Esophagus squamous epithelium (tissue), 4 donors: ENCODE data around the gene HORMAD2.

Experiments
- POLR2A ChIP-seq, 4 donors: fragments of 450-650 bp; IDR thresholded peaks; one replicate each; pipeline ENCODE4 v1.6.1; 2017; ENCODE audit warnings: antibody characterized with exemption in 4 of 4, mild to moderate bottlenecking in 4 of 4, moderate library complexity in 3 of 4
- TF ChIP-seq, protein P1 (sequence below), 6 experiments: fragments of 450-650 bp in 4 of 6; fragments of 200-600 bp in 2 of 6; sonication (generic) in 2 of 6; IDR thresholded peaks; one replicate each; pipeline ENCODE4 v1.5.1; 2016 to 2019; ENCODE audit warnings: antibody characterized with exemption in 6 of 6, mild to moderate bottlenecking in 4 of 6, moderate library complexity in 4 of 6

DNA sequence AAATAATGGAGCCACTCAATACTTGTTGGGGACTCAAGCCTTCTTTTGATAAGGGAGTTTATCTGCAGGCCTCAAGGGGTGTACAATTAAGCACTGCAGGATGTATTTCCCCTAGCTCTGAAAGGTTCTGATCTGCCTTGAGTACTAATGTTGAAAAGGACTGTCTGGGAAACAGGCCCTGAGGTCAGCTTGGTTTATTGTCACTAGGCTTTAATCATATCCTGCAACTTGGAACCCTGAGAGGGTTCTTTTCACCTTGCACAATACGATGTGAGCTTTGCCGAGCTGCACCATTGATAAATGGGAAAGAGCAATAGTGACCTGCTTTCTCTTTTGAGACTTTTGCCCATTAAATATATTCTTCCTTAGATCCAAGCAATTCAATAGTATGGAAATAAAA lies 31.6 kb upstream of the HORMAD2 start:
- TF ChIP-seq, protein P1, sequence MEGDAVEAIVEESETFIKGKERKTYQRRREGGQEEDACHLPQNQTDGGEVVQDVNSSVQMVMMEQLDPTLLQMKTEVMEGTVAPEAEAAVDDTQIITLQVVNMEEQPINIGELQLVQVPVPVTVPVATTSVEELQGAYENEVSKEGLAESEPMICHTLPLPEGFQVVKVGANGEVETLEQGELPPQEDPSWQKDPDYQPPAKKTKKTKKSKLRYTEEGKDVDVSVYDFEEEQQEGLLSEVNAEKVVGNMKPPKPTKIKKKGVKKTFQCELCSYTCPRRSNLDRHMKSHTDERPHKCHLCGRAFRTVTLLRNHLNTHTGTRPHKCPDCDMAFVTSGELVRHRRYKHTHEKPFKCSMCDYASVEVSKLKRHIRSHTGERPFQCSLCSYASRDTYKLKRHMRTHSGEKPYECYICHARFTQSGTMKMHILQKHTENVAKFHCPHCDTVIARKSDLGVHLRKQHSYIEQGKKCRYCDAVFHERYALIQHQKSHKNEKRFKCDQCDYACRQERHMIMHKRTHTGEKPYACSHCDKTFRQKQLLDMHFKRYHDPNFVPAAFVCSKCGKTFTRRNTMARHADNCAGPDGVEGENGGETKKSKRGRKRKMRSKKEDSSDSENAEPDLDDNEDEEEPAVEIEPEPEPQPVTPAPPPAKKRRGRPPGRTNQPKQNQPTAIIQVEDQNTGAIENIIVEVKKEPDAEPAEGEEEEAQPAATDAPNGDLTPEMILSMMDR (IDR thresholded peaks at IDR 0.05) = no peak
- TF ChIP-seq POLR2A (IDR thresholded peaks at IDR 0.05) = no peak
